Neural cell (in vitro differentiated cells): ENCODE measurements around the gene TRPV5. TPM values are rescaled to one million over a fixed set of nuclear protein-coding genes. Genes with fewer than 3 reads are reported as not detected.

Source experiments
- H2AFZ ChIP-seq: fragments of 200-600, 300-800 bp; sonication (generic), shearing (Covaris generic); 2 replicates; pipeline ENCODE4 v1.6.0; 2014; ENCODE audit warnings: low read depth, mild to moderate bottlenecking, antibody characterized with exemption, low read length, moderate library complexity
- H3F3A ChIP-seq: fragments of 200-600 bp; shearing (Covaris generic); 2 replicates; pipeline ENCODE4 v1.6.1; 2016; ENCODE audit warnings: mild to moderate bottlenecking, moderate library complexity, mixed read lengths, antibody characterized with exemption, low read length; ENCODE audit not compliant: insufficient read depth, poor library complexity, severe bottlenecking
- H3K27ac ChIP-seq: fragments of 200-600, 300-800 bp; sonication (generic), shearing (Covaris generic); 2 replicates; pipeline ENCODE4 v1.5.1; 2014; ENCODE audit warnings: mild to moderate bottlenecking, low read length, moderate library complexity
- H3K27me3 ChIP-seq: fragments of 300-800, 200-600 bp; sonication (generic), shearing (Covaris generic); 2 replicates; pipeline ENCODE4 v1.6.0; 2014; ENCODE audit warnings: mild to moderate bottlenecking, low read depth, low read length, moderate library complexity; ENCODE audit not compliant: insufficient read depth
- H3K36me3 ChIP-seq: fragments of 300-800, 200-600 bp; sonication (generic), shearing (Covaris generic); 2 replicates; pipeline ENCODE4 v1.5.1; 2014; ENCODE audit warnings: mild to moderate bottlenecking, antibody characterized with exemption, low read length, moderate library complexity; ENCODE audit not compliant: insufficient read depth
- H3K4me2 ChIP-seq: fragments of 300-800, 200-600 bp; sonication (generic), shearing (Covaris generic); 2 replicates; pipeline ENCODE4 v1.6.0; 2014; ENCODE audit warnings: mild to moderate bottlenecking, low read length
- H3K4me3 ChIP-seq: fragments of 300-800, 200-600 bp; sonication (generic), shearing (Covaris generic); 2 replicates; pipeline ENCODE4 v1.5.1; 2014; ENCODE audit warnings: mild to moderate bottlenecking, low read length, moderate library complexity
- H3K79me2 ChIP-seq: fragments of 200-600 bp; shearing (Covaris generic); replicated peaks from 2 replicates; pipeline ENCODE4 v1.6.0; 2014; ENCODE audit warnings: mild to moderate bottlenecking, low read length, moderate library complexity; ENCODE audit not compliant: insufficient read depth
- H3K9ac ChIP-seq: fragments of 300-800, 200-600 bp; sonication (generic), shearing (Covaris generic); 2 replicates; pipeline ENCODE4 v1.6.1; 2016; ENCODE audit warnings: mild to moderate bottlenecking, low read length, mixed read lengths
- H3K9me2 ChIP-seq: fragments of 200-600 bp; shearing (Covaris generic); 2 replicates; pipeline ENCODE4 v1.6.1; 2016; ENCODE audit warnings: mild to moderate bottlenecking, low read length, mixed read lengths; ENCODE audit not compliant: insufficient read depth
- H3K9me3 ChIP-seq: fragments of 200-600, 300-800 bp; sonication (generic), shearing (Covaris generic); 2 replicates; pipeline ENCODE4 v1.6.1; 2016; ENCODE audit warnings: mild to moderate bottlenecking, mixed run types, low read length, moderate library complexity, mixed read lengths
- H4K20me1 ChIP-seq: fragments of 200-600 bp; shearing (Covaris generic); 2 replicates; pipeline ENCODE4 v1.6.1; 2016; ENCODE audit warnings: mild to moderate bottlenecking, mixed run types; ENCODE audit not compliant: insufficient read depth
- CTCF ChIP-seq: fragments of 450-650 bp; IDR thresholded peaks from 2 replicates; pipeline ENCODE4 v1.5.1; 2014; ENCODE audit warnings: antibody characterized with exemption, mild to moderate bottlenecking, moderate library complexity; ENCODE audit not compliant: poor library complexity, severe bottlenecking
- EP300 ChIP-seq: fragments of 450-650 bp; conservative IDR thresholded peaks from 2 replicates; pipeline ENCODE4 v1.6.1; 2014; ENCODE audit warnings: antibody characterized with exemption, mild to moderate bottlenecking, moderate library complexity; ENCODE audit not compliant: poor library complexity, severe bottlenecking
- EZH2 ChIP-seq: fragments of 200-600, 300-800 bp; shearing (Covaris generic), sonication (generic); IDR thresholded peaks from 2 replicates; pipeline ENCODE4 v1.6.1; 2014; ENCODE audit warnings: antibody characterized with exemption, low read length, borderline replicate concordance, mild to moderate bottlenecking; ENCODE audit not compliant: insufficient read depth, poor library complexity, severe bottlenecking
- MXI1 ChIP-seq: fragments of 450-650 bp; conservative IDR thresholded peaks from 2 replicates; pipeline ENCODE4 v1.6.1; 2014; ENCODE audit warnings: antibody characterized with exemption, mild to moderate bottlenecking; ENCODE audit not compliant: poor library complexity, severe bottlenecking
- POLR2AphosphoS5 ChIP-seq: IDR thresholded peaks from 2 replicates; pipeline ENCODE4 v1.6.1; 2012
- RAD21 ChIP-seq: fragments of 450-650 bp; conservative IDR thresholded peaks from 2 replicates; pipeline ENCODE4 v1.6.1; 2014; ENCODE audit warnings: antibody characterized with exemption, mild to moderate bottlenecking, moderate library complexity
- REST ChIP-seq: IDR thresholded peaks from 2 replicates; pipeline ENCODE4 v1.6.1; 2012; ENCODE audit warnings: borderline replicate concordance
- SMC3 ChIP-seq: fragments of 450-650 bp; conservative IDR thresholded peaks from 2 replicates; pipeline ENCODE4 v1.6.1; 2014; ENCODE audit warnings: antibody characterized with exemption, mild to moderate bottlenecking, moderate library complexity; ENCODE audit not compliant: poor library complexity
- TAF1 ChIP-seq: IDR thresholded peaks from 2 replicates; pipeline ENCODE4 v1.6.1; 2012; ENCODE audit warnings: low read depth
- polyA plus RNA-seq: library from polyadenylated mRNA; depleted of rRNA; stranded (reverse); fragments of >200 nt; gene quantifications from 2 replicates; pipeline ENCODE4 v1.2.3, GENCODE V29; 2014

TRPV5 gene
- polyA plus RNA-seq, 1 donor from 2014 or later = not detected

- TF ChIP-seq MXI1 (no peak), RAD21 (no peak), EP300 (no peak), SMC3 (no peak), TAF1 (no peak), POLR2AphosphoS5 (no peak), CTCF (no peak), REST (no peak)
- no peaks in the 10 kb centered on the region for H3K79me2 ChIP-seq
- H3K4me2 ChIP-seq = no peak overlapping the region
- no peak overlapping the region for H3K4me3 ChIP-seq
- no peaks in the 10 kb centered on the region for H3F3A ChIP-seq
- H3K9me3 ChIP-seq = no peaks in the 10 kb centered on the region
- no peak overlapping the region for H3K9ac ChIP-seq
- H3K27ac ChIP-seq = no peak overlapping the region
- no peaks in the 10 kb centered on the region for H3K36me3 ChIP-seq
- no peak overlapping the region for H2AFZ ChIP-seq
- no peaks in the 10 kb centered on the region for H3K27me3 ChIP-seq
- H3K9me2 ChIP-seq = no peaks in the 10 kb centered on the region
- H4K20me1 ChIP-seq = no peaks in the 10 kb centered on the region
These were observed 9.2 kb upstream of the TRPV5 start for GRCh38 chr7:142942746-142943145.

- no peak overlapping the region for H3K9ac ChIP-seq
- H3K4me3 ChIP-seq = no peak overlapping the region
- no peaks in the 10 kb centered on the region for H4K20me1 ChIP-seq
- H3K27ac ChIP-seq = no peak overlapping the region
- no peaks in the 10 kb centered on the region for H3K79me2 ChIP-seq
- no peaks in the 10 kb centered on the region for H3F3A ChIP-seq
- H3K9me3 ChIP-seq = no peaks in the 10 kb centered on the region
- H3K36me3 ChIP-seq = no peaks in the 10 kb centered on the region
- TF ChIP-seq RAD21 (no peak), EZH2 (no peak), CTCF (no peak), MXI1 (no peak), POLR2AphosphoS5 (no peak), REST (no peak), SMC3 (no peak), EP300 (no peak), TAF1 (no peak)
- no peak overlapping the region for H3K4me2 ChIP-seq
- H3K27me3 ChIP-seq = no peaks in the 10 kb centered on the region
- no peak overlapping the region for H2AFZ ChIP-seq
- H3K9me2 ChIP-seq = no peaks in the 10 kb centered on the region
These were observed 8.0 kb upstream of the TRPV5 start for GRCh38 chr7:142941541-142941940.
